C4-2B (cell line): ENCODE data around the gene HHIPL1.

Experiments
- H3K27ac ChIP-seq: fragments of 450-650 bp; 2 replicates; pipeline ENCODE4 v1.5.1; 2017
- CTCF ChIP-seq: fragments of 450-650 bp; conservative IDR thresholded peaks from 2 replicates; pipeline ENCODE4 v1.5.1; 2017; ENCODE audit warnings: mild to moderate bottlenecking
- ZFX ChIP-seq: fragments of 450-650 bp; IDR thresholded peaks from 2 replicates; pipeline ENCODE4 v1.6.1; 2017

The HHIPL1 gene

GRCh38 chr14:99649219-99649618, 4.3 kb downstream of the HHIPL1 start:
- TF ChIP-seq CTCF (no peak), ZFX (no peak)
- no peak overlapping the region; the same call in 1 of the 2 replicates for H3K27ac ChIP-seq

- H3K27ac ChIP-seq: no peak overlapping the region; the same call in 1 of the 2 replicates
- TF ChIP-seq CTCF (no peak), ZFX (no peak)
Observed at GRCh38 chr14:99649643-99650042, 4.7 kb downstream of the HHIPL1 start.

GRCh38 chr14:99650189-99650588, 5.3 kb downstream of the HHIPL1 start:
- H3K27ac ChIP-seq: no peak overlapping the region
- no peak for TF ChIP-seq ZFX
- no peak for TF ChIP-seq CTCF

- TF ChIP-seq ZFX (no peak), CTCF (no peak)
- H3K27ac ChIP-seq: no peak overlapping the region
Observed at GRCh38 chr14:99651953-99652746, 7.2 kb downstream of the HHIPL1 start.

GRCh38 chr14:99654235-99654985, 9.5 kb downstream of the HHIPL1 start:
- TF ChIP-seq ZFX (no peak), CTCF (no peak)
- H3K27ac ChIP-seq: peak overlapping the region; percentile 49

GRCh38 chr14:99655521-99655920, 10.6 kb downstream of the HHIPL1 start:
- no peak for TF ChIP-seq ZFX
- peak overlapping the region; percentile 49; the same call in 1 of the 2 replicates for H3K27ac ChIP-seq

- H3K27ac ChIP-seq: no peak overlapping the region
- TF ChIP-seq ZFX (no peak), CTCF (no peak)
Observed at GRCh38 chr14:99656171-99656570, 11.2 kb downstream of the HHIPL1 start.
